HG02973 (cell line): Measurements from ENCODE around the gene HERC2.
"Not testable (repeated sequence)": the region's sequence is repeated elsewhere in the genome, so short reads cannot be mapped to it uniquely, and the experiment has no call there.

ENCODE experiments used
- ATAC-seq: cut with Tn5 transposase; IDR thresholded peaks from one replicate; pipeline ENCODE4 v1.9.1; 2021; ENCODE audit warnings: moderate library complexity; ENCODE audit not compliant: unreplicated experiment

HERC2 gene

DNA sequence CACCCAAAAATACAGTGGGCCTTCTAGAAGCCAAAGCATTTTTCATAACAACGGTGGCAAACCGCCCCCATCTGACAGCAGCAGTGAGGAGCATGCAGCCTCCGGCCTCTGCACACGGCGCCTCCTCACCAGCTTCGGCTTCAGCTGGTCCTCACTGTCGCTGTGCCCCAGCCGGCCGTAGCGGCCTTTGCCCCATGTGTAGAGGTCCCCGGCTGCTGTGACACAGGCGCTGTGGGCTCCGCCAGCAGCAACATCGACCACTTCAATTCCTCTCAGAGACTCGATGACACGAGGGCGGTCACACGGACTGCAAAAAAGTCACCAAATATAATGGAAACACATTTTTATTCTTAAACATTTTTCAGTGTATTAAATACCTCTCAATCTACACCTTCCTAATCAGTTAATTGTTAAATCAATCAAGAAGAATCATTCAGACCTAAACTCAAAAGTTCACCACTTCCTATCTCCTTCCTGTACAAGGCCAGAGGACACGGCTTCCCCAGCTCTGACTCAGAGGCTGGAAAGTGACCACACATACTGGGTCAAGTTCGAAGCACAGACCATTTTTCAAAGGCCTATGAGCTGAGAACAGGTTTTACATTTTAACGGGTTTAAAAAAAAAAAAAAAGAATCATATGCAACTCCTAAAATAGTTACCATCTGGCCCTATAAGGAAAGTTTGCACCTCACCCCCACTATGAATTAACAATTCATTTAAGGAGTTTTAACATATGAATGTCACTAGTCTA lies 189.3 kb downstream of the HERC2 start:
- no peak for ATAC-seq

DNA sequence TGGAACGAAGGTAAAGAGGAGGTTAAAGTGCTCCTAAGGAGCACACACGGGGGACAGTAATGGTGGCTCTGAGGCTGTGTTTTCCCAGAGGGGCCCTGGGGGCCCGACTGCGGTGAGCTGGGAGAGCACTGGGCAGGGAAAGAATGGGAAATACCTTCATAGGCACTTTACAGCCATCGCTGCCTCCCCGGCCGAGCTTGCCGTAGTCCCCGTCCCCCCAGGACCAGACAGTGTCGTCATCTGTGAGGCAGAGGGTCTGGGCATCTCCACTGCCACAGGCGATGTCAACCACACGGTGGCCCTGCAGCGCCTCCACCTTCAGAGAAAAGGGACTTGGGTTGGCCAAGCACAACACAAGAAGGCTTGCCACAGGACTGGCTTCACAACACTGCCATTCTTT lies 190.0 kb downstream of the HERC2 start:
- ATAC-seq = no peak

DNA sequence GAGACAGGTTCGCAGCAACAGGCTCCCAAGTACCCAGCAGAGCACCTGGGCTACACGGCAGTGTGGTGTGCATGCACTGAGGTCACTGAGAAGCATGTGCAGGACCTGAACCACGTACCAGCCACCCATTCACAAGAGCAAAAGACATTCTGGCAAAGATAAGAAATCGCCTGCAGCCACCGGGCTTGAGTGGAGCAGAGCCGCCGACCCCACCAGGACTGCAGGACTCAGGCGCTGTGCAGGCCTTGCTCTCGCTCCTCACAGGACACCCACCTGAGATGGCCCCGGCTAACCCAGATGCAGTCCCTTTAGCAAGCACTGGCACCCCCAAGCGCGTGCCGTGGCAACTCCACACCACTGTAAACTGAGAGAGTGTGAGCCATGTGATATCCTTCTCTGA lies 190.6 kb downstream of the HERC2 start:
- ATAC-seq = no peak

DNA sequence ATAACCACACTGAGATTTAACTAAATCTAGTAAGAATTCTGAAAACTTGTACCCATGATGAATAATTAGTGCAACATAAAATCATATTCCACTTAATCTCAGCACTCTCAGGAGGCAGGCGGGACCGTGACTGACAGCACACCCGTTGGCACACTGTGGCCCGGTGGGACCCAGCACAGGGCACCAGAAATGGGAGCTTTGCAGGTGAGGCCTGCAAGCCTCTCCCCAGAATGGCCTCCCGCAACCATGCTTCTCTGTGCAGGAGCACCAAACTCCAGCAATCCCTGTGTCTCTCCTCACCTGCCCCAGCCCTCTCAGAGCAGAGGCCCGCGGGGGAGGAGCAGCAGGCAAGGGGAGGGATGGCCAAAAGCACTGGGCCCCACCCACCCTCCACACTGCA lies 191.3 kb downstream of the HERC2 start:
- ATAC-seq = no peak

DNA sequence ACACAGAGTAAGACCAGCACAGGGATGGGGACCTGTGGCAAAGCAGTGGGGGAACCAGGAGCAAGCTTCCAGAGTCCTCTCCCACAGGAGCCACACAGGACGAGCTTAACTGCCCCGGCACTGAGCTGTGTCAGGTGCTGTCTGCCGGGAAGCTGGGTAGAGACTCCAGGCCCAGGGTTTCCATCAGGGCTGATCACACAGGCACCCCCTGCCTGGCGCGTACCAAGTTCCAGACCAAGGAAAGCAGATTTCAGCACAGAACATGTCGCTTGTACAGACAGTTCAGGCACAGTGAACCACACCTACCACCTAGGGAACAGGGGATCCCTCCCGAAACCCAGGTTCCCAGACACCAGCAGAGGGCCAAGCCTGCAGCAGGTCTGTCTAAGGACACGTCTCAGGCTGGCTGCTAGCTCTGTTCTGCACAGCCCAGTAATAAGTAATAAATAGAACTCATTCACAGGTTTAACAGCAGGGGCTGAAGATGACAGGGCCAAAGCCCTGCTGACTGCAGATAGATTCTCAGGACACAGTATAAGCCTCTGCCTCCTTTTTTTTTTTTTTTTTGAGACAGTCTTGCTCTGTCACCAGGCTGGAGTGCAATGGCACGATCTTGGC lies 192.6 kb downstream of the HERC2 start:
- no peak for ATAC-seq

DNA sequence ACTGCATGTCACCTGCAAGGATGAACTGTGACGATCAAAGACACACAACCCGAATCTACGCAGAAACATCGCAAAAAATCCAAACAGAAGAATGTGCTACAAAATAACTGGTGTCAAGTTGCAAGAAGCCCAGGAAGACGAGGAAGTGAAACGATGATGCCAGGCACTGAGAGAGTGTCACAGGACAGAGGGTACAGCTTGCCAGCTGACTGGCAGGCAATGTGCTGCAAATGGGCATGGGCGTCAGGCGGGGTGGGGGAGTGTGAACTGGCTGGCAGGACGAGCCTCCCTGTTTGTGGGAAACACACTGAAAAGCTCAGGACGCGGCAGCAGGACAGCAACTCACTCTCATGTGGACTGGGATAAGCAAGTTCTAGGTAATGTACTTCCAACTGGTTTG lies 193.9 kb downstream of the HERC2 start:
- ATAC-seq = no peak

DNA sequence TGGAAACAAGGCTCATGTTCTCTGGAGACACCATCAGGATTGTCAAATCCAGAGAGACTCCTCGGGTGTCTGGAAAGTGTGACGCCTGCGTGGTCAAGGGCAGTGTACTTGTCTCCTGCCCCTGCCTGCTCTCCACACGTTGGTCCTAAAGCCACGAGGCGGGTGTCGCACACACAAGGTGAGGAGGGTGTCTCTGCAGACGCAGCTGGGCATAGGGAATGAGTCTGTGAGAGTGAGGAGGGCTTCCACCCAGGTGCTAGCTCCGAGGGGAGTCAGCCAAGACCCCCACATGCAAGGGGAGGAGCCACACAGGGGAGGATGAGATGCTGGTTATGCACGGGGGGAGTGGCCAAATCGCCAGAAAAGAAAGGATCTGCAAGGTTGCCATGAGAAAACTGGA lies 194.9 kb downstream of the HERC2 start:
- ATAC-seq = no peak

DNA sequence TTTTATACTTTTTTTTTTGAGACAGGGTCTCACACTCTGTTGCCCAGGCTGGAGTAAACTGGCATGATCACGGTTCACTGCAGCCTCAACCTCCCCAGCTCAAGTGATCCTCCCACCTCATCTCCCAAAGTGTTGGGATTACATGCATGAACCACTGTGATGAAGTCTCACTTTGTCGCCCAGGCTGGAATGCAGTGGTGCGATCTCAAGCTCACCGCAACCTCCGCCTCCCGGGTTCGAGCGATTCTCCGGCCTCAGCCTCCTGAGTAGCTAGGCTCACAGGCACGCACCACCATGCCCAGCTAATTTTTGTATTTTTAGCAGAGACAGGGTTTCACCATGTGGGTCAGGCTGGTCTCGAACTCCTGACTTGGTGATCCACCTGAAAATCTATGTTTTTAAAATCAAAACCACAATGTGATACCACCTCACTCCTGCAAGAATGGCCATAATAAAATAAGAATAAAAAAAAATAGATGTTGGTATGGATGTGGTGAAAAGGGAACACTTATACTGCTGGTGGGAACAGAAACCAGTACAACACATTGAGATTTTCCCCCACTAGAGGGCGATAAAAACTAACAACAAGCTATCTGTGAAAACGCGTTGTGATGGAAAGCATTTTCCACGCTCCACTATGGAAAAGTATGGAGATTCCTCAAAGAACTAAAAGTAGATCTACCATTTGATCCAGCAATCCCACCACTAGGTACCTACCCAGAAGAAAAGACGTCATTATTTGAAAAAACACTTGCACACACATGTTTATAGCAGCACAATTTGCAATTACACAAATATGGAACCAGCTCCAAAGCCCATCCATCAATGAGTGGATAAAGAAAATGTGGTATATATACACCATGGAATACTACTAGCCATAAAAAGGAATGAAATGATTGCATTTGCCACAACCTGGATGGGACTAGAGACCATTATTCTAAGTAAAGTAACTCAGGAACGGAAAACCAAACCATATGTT lies 196.0 kb downstream of the HERC2 start:
- ATAC-seq = no peak

DNA sequence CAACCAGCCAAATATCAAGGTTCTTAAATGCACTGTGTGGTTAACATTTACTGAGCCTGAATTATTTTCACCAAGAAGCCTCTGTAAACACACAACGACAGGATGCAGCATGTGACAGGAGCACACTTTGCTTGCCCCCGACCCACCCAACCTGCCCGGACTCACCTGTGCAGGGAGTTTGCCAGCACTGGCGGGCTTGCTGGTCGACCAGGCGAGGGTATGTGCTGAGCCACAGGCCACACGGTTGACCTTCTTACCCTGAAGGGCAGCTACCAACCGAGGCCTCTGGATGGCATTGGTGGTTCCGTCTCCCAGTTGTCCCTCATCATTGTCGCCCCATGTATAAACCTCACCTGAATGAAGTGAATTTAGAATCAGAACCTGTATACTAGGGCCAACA lies 197.1 kb downstream of the HERC2 start:
- no peak for ATAC-seq

DNA sequence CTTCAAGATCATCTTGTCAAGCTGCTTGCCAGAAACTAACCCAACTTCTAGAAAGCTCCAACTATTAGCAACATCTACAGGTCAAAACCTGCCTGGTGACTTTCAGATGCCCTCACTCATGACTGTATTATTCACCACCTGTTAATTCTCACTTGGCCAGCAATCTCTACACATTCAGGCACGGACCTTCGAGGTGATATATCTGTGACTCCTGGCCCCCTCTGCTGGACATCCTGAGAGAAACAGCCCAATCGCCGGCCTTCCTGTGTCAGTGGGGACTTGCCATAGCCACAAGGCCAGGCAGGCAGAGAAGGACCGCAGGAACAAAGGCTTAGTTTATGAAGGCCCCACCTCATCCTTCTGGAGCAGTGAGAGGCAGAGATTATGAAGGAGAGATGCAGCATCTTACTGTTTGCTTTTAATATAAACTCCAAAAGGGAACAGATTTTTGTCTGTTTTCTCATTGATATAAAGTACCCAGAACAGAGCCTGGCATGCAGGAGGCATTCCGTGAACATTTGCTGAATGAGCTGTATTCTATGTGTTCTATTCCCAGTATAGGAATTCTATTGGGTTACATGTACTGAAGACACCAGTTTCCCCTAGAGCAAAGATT lies 198.5 kb downstream of the HERC2 start:
- no peak for ATAC-seq

DNA sequence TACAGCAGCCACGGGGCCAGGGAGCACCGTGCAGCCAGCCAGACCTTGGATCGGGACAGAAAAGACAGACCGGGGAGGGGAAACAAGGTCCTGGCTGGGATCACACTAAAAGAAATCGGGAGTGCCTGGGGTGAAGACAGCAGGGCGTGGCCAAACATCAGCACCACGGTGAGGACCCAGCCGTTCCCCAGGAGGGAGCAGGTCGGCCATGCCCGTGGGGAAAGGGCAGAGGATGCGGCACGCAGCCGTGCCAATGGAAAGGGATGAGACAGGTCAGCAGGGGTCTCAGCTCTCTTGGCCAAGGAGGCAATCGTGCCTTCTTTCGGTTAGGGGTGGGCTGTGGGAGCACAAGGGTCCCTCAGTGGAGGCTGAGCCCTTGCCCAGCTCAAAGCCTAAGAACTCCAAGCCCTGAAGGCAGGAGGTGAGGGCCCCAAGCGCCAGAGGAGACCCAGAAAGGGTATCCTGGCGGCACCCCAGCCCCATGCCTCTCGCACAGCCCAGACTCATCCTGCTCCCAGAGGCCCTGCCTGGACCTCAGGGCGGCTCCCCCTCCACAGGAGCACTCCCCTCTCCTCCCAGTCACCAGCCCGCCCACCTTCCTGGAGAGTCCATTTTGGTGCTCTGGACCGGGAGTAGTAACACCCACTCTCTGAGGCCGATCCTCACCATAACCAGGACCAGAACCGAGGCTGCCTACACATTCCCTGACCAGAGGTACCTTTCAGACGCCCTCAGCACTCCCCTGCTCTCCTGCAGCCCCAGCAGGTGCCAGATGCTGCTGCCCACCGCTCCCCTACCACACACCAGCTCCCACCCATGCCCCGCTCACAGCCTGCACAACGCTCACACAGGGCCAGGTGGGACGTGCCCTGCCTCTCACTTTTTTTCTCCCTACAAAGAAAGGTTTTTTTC lies 199.7 kb downstream of the HERC2 start:
- ATAC-seq = no peak

DNA sequence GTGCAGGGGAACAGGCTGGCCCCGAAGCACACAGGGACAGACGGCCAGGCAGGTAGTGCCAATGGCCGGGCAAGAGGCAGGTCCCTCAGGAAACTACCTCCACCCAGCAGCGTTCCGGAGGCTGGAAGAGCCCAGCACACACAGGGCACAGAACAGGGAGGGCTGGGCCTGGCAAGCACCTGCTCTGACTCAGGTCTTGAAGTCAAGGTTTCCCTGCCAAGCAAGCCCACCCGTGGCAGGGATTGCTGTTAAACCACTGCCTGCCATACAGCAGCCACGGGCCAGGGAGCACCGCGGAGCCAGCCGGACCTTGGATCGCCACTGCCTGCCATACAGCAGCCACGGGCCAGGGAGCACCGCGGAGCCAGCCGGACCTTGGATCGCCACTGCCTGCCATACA lies 200.4 kb downstream of the HERC2 start:
- not testable (repeated sequence) for ATAC-seq

DNA sequence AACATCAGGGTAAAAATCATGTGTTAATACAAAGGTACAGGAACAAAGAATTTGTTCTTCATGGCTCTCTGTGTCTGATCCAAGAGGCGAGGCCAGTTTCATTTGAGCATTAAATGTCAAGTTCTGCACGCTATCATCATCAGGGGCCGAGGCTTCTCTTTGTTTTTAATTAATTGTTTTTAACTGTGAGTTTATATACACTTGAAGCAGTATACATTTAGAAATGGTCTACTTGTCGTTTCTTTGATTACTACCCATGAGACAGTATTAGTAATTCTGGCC lies 201.7 kb downstream of the HERC2 start:
- no peak for ATAC-seq

DNA sequence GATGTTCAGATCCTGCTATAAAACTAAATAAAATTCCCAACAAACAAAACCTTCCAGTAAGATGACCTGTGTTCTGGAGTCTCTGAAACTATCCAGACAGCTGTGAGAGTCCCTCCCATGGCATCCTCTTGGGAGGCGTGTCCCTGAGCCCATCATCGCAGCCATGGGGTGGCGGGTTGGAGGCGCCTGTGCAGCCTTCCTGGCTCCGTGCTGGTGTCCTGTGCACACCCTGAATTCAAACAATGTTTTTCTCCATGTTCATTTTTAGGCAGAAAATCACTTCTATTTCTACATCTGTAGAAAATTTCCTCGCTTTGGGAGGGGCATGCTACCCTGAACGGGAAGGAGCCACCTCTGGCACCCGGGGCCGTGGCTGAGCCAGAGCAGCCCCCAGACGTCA lies 203.4 kb downstream of the HERC2 start:
- ATAC-seq = no peak

DNA sequence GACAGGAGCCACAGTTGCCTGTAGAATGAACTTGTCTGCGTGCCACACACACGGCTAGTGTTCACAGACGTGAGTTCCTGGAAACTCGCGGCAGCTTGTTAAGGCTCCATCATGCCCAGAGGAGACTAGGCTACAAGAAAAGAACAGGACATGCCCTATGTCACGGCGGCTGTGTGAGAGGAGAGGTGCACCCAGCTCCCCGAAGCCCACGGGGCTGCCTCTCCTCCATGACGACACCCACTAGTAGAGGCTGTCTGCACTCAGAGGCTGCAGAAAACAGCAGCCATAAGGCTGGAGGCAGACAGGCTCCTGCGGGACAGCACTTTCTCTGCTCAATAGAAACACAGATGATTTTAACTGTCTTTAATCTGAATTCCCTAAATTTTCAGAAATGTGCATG lies 203.9 kb downstream of the HERC2 start:
- no peak for ATAC-seq

DNA sequence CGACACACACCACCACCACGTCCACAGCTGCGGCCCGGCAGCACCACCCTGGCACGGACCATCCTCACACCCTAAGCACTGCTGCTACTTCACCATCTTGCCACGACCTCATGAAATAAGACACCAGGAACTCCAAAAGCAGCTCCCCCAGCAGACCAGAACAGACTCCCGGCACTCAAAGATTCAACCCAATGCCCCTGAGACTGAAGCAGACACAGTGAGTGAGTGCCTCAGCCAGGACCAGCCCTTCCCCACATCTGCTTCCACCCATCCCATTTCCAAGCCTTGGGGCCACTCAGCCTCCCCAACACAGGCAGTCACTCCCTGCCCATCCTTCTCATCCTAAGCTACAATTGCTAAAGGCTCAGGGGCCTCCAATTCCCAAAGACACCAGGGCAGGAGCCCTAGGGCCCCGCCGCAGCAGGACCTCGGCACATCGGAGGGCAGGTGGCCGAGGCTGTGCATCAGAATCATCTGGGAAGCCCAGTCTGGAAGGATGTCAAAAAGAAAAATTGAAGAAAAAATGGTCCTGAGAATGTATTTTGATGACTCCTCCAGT lies 204.5 kb downstream of the HERC2 start:
- ATAC-seq = no peak

DNA sequence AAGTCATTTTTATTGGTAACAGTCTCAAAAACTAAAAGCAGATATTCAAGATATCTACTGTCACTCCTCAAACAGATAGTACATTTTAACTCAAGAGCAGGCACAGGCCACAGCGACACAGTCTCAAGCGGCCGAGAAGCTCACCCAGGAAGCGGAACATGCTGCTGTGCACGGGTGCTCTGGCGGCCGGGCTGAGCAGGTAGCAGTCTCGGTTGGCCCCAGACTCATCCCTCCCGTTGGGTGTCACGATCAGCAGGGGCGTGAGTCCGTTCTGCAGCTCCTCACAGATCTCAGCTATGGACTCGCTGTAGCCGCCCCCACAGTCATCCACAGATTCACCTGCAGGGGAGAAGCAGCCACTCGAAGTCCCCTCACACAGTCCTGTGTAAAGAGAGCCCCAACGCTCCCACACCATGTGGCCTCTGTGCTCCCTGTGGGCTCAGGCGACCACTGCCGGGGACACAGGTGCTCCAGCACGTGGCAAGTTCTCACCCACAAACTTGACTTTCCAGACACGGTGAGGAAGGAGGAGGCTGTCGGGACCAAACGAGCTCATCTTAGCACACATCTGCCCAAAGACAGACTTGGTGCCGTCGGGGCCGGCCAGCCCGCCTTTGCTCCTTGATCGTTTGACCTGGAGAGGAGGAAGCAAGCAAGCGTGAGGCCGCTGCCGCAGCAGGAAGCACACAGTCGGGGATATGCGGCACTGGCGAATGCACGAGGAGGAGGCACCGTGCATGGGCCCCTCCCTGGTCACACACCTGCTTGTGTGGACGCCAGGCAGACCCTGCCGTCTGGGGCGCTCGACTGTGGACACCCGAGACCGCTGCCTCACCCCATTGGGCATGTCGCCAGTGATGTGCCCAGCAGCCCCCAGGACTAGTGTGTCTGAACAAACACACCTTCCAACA lies 205.2 kb downstream of the HERC2 start:
- ATAC-seq = no peak

DNA sequence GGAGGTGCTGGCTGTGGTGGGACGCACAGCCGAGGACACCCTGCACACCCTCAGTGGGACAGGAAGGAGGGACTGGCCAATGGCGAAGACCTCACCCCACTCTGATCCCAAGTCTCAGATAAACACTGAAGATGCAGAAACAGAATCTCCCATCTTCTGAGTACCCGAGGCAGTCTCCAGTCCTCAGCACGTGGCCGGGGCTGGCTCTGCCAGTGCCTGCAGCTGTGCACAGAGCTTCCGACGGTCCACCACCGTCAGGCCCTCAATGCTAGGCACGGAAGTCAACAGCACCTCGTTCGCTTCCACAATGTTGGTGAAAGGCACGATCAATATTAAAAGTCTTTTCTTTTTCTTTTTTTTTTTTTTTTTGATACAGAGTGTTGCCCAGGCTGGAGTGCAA lies 206.1 kb downstream of the HERC2 start:
- ATAC-seq = no peak
